ENCODE measurements around the gene MLC1.

Gene MLC1

GRCh38 chr22:50058061-50058905 lies 26.9 kb downstream of the MLC1 start, which contains the start of gene TTLL8:
Gene TTLL8, minus strand, starts transcription at chr22:50058298.
- no peak for DNase-seq (ENCODE audit: low read depth in 2 of 2)

DNA sequence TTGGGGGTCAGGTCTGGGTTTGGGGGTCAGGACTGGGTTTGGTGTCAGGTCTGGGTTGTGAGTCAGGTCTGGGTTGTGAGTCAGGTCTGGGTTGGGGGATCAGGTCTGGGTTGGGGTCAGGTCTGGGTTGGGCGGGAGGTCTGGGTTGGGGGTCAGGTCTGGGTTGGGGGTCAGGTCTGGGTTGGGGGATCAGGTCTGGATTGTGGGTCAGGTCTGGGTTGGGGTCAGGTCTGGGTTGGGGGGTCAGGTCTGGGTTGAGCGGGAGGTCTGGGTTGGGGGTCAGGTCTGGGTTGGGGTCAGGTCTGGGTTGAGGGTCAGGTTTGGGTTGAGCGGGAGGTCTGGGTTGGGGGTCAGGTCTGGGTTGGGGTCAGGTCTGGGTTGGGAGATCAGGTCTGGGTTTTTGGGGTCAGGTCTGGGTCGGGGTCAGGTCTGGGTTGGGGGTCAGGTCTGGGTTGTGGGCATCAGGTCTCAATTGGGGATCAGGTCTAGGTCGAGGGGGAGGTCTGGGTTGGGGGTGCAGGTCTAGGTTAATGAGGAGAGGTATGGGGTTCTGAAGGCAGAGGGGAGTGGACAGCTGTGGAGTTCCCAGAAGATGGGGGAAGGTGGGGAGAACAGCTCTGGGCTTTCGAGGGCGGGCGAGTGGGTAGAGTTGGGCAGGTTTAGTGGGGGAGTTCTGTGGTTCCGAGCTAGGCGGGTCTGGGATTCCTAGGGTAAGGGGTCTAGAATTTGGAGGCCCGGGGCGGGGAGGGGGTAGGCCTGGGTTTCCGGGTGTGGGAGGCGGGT lies 27.8 kb downstream of the MLC1 start:
- DNase-seq (ENCODE audit: low read depth in 2 of 2), result no peak

GRCh38 chr22:50056214-50056972 lies 28.8 kb downstream of the MLC1 start:
- no peak for DNase-seq (ENCODE audit: low read depth in 2 of 2)

DNA sequence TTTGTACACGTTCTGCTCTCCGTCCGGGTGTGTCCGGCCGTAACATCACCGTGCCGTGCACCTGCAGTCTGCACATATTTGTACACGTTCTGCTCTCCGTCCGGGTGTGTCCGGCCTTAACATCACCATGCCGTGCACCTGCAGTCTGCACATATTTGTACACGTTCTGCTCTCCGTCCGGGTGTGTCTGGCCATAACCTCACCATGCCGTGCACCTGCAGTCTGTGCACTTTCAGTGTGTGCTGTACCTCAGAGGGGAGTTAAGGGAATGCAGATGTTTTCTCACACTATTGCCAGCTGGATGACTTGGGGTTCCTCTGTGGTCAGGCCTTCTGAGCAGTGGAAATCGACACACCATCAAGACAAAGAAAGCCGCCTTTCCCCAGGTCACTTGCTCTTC lies 31.4 kb downstream of the MLC1 start:
- no peak for DNase-seq (ENCODE audit: low read depth in 2 of 2)

GRCh38 chr22:50051930-50052329 lies 33.3 kb downstream of the MLC1 start:
- DNase-seq (ENCODE audit: low read depth in 2 of 2), result no peak

GRCh38 chr22:50049299-50050195 lies 35.7 kb downstream of the MLC1 start:
- no peak for DNase-seq (ENCODE audit: low read depth in 2 of 2)

GRCh38 chr22:50048836-50049235 lies 36.4 kb downstream of the MLC1 start:
- DNase-seq (ENCODE audit: low read depth in 2 of 2), result no peak

- DNase-seq (ENCODE audit: low read depth in 2 of 2), result no peak
These were observed 37.0 kb downstream of the MLC1 start for GRCh38 chr22:50048061-50048765.

GRCh38 chr22:50047346-50047745 lies 37.9 kb downstream of the MLC1 start:
- DNase-seq (ENCODE audit: low read depth in 2 of 2), result no peak

- DNase-seq (ENCODE audit: low read depth in 2 of 2), result no peak
These were observed 38.6 kb downstream of the MLC1 start for GRCh38 chr22:50046481-50047245.

DNA sequence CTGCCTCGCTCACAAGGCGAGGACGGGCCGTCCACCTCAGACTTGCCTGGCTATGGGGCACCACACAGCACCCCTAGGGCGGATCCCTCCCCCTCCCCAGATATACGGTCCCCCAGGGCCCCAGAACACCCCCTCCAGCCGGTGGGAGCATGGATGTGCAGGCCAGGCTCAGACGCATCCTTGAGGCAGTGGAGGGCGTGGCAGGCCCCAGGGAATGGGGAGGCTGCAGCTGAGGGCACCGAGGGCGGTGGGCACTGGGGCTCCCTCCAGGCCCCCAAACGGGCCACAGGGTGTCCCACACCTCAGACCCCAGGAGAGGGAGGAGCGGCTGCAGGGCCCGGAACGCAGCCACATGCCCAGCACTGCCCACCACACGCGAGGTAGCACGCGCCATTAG lies 39.2 kb downstream of the MLC1 start:
- no peak for DNase-seq (ENCODE audit: low read depth in 2 of 2)

DNA sequence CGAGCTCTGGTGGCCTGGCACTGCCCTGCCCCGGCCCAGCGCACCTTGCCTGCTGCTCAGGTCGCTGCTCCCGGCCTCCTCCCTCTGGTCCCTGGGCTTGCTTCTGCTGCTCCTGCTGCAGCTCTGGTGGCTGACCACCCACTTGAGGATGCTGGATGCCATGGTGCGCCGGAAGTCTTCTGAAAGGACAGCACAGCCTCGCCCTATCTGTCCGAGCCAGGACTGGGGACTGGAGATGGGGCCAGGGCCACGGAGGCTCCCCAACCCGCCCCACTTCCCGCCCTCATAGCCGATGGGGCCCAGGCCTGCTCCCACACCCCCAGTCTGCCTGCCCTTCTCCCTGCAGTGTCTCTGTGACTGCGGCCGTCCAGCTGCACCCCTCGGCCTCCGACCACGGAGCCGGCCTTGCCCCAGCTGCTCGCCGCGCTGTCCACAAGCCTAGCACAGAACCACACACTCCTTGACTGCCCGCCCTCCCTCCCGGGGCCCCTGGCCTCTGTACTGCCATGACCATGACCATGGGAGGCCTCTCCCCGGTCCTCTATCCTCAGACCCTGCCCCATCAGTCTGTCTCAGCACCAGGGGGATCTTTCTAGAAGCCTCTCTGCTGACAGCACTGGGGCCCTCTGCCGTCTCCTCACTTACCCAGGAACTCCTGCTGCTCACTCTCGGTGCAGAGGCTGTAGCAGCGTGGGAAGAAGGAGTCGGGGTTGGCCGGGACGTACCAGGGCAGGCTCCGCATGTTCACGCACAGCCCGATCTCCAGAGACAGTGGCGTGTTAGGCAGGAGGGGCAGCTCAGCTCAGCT lies 39.8 kb downstream of the MLC1 start:
- DNase-seq (ENCODE audit: low read depth in 2 of 2), result no peak

DNA sequence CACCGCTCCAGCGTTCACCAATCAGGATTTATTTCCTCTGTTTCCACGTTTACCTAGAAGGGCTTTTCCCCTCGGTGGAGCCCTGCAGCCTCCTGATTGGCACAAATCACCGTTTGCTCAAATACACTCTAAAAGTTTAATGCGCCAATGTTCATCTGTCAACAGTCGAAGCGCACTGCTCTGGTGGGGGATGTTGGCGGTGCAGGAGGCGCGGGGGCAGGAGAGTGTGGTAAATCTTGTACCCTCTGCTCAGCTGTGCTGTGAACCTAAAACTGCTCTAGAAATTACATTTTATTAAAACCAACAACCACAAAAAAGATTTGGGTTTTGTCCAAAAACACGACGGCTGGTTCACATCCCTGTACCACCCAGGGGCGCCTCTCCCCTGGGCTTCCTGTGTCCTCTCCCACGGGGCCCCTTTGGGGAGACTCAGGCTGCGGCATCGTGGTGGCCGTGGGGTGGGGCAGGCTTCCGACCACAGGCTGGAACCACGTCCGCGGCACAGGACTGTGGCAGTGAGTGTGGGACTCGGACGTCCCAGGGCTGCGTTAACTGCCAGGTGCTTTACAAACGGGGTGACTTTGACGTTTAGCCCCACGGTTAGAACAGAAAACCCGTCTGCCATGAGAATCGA lies 40.6 kb downstream of the MLC1 start:
- no peak for DNase-seq (ENCODE audit: low read depth in 2 of 2)

DNA sequence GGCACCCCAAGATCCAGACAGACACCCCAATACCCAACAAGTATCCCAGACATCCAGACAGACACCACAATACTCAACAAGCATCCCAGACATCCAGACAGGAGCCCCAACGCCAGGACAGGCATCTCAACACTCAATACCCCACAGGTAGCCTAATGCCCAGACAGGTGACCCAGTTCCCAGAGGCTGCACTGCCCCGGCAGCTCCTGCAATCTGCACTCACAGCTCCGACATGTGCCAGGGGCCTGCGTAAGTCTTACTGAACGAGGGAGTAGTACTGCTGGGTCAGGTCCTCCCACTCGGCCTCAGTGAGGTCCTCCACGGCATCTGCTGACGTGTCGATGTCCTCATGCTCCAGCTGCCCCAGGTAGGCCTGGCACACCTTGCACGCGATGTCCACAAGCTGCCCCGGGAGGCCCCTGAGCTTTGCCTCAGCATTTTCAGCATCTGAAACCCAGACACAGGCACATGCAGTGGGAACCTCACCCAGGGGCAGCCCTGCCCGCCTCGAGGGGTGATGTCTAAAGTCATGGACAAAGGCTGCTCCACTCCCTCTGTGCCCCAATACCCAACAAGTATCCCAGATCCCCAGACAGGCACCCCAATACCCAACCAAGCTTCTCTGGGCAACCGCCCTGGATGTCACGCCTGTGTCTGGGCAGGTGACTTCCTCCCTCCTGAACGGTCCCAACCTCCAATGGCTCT lies 43.7 kb downstream of the MLC1 start:
- no peak for DNase-seq (ENCODE audit: low read depth in 2 of 2)

DNA sequence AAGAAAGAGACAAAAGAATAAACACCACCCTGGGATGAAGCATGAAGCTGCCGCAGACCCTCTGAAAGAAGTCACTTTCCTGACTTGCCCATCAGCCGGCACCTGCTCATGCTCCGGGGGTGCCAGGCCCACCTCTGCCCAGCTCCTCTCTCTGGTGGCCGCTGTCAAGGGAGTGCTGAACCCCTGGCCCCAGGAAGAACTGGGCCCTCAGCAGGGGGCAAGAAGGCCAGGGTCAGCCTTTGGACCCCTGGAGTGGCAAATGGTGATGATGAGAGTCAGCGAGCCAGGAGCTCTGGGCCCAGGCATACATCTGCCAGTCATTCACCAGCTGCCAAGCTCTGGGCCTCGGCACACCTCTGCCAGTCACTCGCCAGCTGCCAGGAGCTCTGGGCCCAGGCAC lies 44.5 kb downstream of the MLC1 start:
- no peak for DNase-seq (ENCODE audit: low read depth in 2 of 2)

- no peak for DNase-seq (ENCODE audit: low read depth in 2 of 2)
These were observed 45.4 kb downstream of the MLC1 start for GRCh38 chr22:50039669-50040443.
